Measurements from ENCODE around the gene NUSAP1. TPM values are rescaled to one million over a fixed set of nuclear protein-coding genes. Genes with fewer than 3 reads are reported as not detected.
"Not testable (repeated sequence)": the region's sequence is repeated elsewhere in the genome, so short reads cannot be mapped to it uniquely, and the experiment has no call there.

Gene NUSAP1
- 25.1 TPM for total RNA-seq

GRCh38 chr15:41332194-41333025 is at the start of gene NUSAP1, which contains the start of gene OIP5:
Gene NUSAP1 (plus strand): TSS chr15:41332881. CDS start chr15:41332958, 77 bp downstream.
Gene OIP5 (minus strand): TSS chr15:41332591. CDS start chr15:41332561, 30 bp downstream.
- no peaks in the 10 kb centered on the region for H3K27me3 ChIP-seq (ENCODE audit: control insufficient read depth in 3 of 3, insufficient read depth in 3 of 3, low read length in 3 of 3)
- peak within 1 kb of the TSS; percentile 89 to 100 (median 92) for H3K4me3 ChIP-seq (ENCODE audit: low read length in 3 of 3)
- peaks cover 14 to 18% (median 16%) of the 10 kb centered on the region in 3 donors for H3K4me1 ChIP-seq (ENCODE audit: control insufficient read depth in 3 of 3, insufficient read depth in 3 of 3, low read length in 3 of 3)
- no peaks in the 10 kb centered on the region for H3K36me3 ChIP-seq (ENCODE audit: control insufficient read depth in 3 of 3, insufficient read depth in 3 of 3, low read length in 3 of 3)
- H3K27ac ChIP-seq (ENCODE audit: low read depth, low read length) = peak within 1 kb of the TSS; percentile 90
- H3K9me3 ChIP-seq (ENCODE audit: control insufficient read depth in 3 of 3, low read length in 3 of 3) = no peaks in the 10 kb centered on the region
- peak within 1 kb of the TSS; percentile 81 to 89 (median 85) for H3K9ac ChIP-seq (ENCODE audit: low read depth in 1 of 3, low read length in 3 of 3)

GRCh38 chr15:41282980-41283652 is 49.6 kb upstream of the NUSAP1 start:
- H3K27me3 ChIP-seq (ENCODE audit: control insufficient read depth in 3 of 3, insufficient read depth in 3 of 3, low read length in 3 of 3); H3K9me3 ChIP-seq (ENCODE audit: control insufficient read depth in 3 of 3, low read length in 3 of 3): not testable (repeated sequence)
- Histone ChIP-seq H3K36me3 (ENCODE audit: control insufficient read depth in 3 of 3, insufficient read depth in 3 of 3, low read length in 3 of 3) (peaks cover 16 to 39% (median 34%) of the 10 kb centered on the region in 3 donors), H3K4me3 (ENCODE audit: low read length in 3 of 3) (peak overlapping the region; percentile 84 to 96 (median 93)), H3K27ac (ENCODE audit: low read depth, low read length) (peak overlapping the region; percentile 88), H3K4me1 (ENCODE audit: control insufficient read depth in 3 of 3, insufficient read depth in 3 of 3, low read length in 3 of 3) (peaks cover 8 to 21% (median 10%) of the 10 kb centered on the region in 3 donors), H3K9ac (ENCODE audit: low read depth in 1 of 3, low read length in 3 of 3) (peak overlapping the region; percentile 87 to 97 (median 94))

GRCh38 chr15:41283653-41284426 is 48.8 kb upstream of the NUSAP1 start:
- Histone ChIP-seq H3K9ac (ENCODE audit: low read depth in 1 of 3, low read length in 3 of 3) (peak overlapping the region; percentile 87 to 97 (median 94)), H3K9me3 (ENCODE audit: control insufficient read depth in 3 of 3, low read length in 3 of 3) (no peaks in the 10 kb centered on the region), H3K27ac (ENCODE audit: low read depth, low read length) (peak overlapping the region; percentile 88), H3K36me3 (ENCODE audit: control insufficient read depth in 3 of 3, insufficient read depth in 3 of 3, low read length in 3 of 3) (peaks cover 23 to 43% (median 38%) of the 10 kb centered on the region in 3 donors), H3K27me3 (ENCODE audit: control insufficient read depth in 3 of 3, insufficient read depth in 3 of 3, low read length in 3 of 3) (no peaks in the 10 kb centered on the region), H3K4me3 (ENCODE audit: low read length in 3 of 3) (peak overlapping the region; percentile 84 to 96 (median 93)), H3K4me1 (ENCODE audit: control insufficient read depth in 3 of 3, insufficient read depth in 3 of 3, low read length in 3 of 3) (peaks cover 8 to 28% (median 14%) of the 10 kb centered on the region in 3 donors)

- H3K4me1 ChIP-seq (ENCODE audit: control insufficient read depth in 3 of 3, insufficient read depth in 3 of 3, low read length in 3 of 3) = peaks cover 8 to 28% (median 14%) of the 10 kb centered on the region in 3 donors
- H3K27me3 ChIP-seq (ENCODE audit: control insufficient read depth in 3 of 3, insufficient read depth in 3 of 3, low read length in 3 of 3) = no peaks in the 10 kb centered on the region
- H3K27ac ChIP-seq (ENCODE audit: low read depth, low read length) = peak overlapping the region; percentile 88
- peak overlapping the region; percentile 87 to 97 (median 94) for H3K9ac ChIP-seq (ENCODE audit: low read depth in 1 of 3, low read length in 3 of 3)
- H3K36me3 ChIP-seq (ENCODE audit: control insufficient read depth in 3 of 3, insufficient read depth in 3 of 3, low read length in 3 of 3) = peaks cover 23 to 39% (median 35%) of the 10 kb centered on the region in 3 donors
- peak overlapping the region; percentile 84 to 96 (median 93) for H3K4me3 ChIP-seq (ENCODE audit: low read length in 3 of 3)
- H3K9me3 ChIP-seq (ENCODE audit: control insufficient read depth in 3 of 3, low read length in 3 of 3) = no peaks in the 10 kb centered on the region
Measured at GRCh38 chr15:41284427-41285177, 48.1 kb upstream of the NUSAP1 start.

GRCh38 chr15:41285285-41285684 is 47.4 kb upstream of the NUSAP1 start:
- no peaks in the 10 kb centered on the region for H3K9me3 ChIP-seq (ENCODE audit: control insufficient read depth in 3 of 3, low read length in 3 of 3)
- peak overlapping the region; percentile 84 to 96 (median 93) for H3K4me3 ChIP-seq (ENCODE audit: low read length in 3 of 3)
- H3K36me3 ChIP-seq (ENCODE audit: control insufficient read depth in 3 of 3, insufficient read depth in 3 of 3, low read length in 3 of 3) = peaks cover 23 to 34% (median 29%) of the 10 kb centered on the region in 3 donors
- no peaks in the 10 kb centered on the region for H3K27me3 ChIP-seq (ENCODE audit: control insufficient read depth in 3 of 3, insufficient read depth in 3 of 3, low read length in 3 of 3)
- peaks cover 8 to 28% (median 14%) of the 10 kb centered on the region in 3 donors for H3K4me1 ChIP-seq (ENCODE audit: control insufficient read depth in 3 of 3, insufficient read depth in 3 of 3, low read length in 3 of 3)
- H3K27ac ChIP-seq (ENCODE audit: low read depth, low read length) = no peak overlapping the region
- H3K9ac ChIP-seq (ENCODE audit: low read depth in 1 of 3, low read length in 3 of 3) = peak overlapping the region; percentile 87 to 97 (median 94)

GRCh38 chr15:41286665-41287333 is 45.9 kb upstream of the NUSAP1 start:
- H3K9ac ChIP-seq (ENCODE audit: low read depth in 1 of 3, low read length in 3 of 3) = no peak overlapping the region
- H3K4me1 ChIP-seq (ENCODE audit: control insufficient read depth in 3 of 3, insufficient read depth in 3 of 3, low read length in 3 of 3) = peaks cover 8 to 28% (median 14%) of the 10 kb centered on the region in 3 donors
- no peaks in the 10 kb centered on the region for H3K27me3 ChIP-seq (ENCODE audit: control insufficient read depth in 3 of 3, insufficient read depth in 3 of 3, low read length in 3 of 3)
- H3K36me3 ChIP-seq (ENCODE audit: control insufficient read depth in 3 of 3, insufficient read depth in 3 of 3, low read length in 3 of 3) = peaks cover 23 to 37% (median 36%) of the 10 kb centered on the region in 3 donors
- no peak overlapping the region for H3K4me3 ChIP-seq (ENCODE audit: low read length in 3 of 3)
- no peaks in the 10 kb centered on the region for H3K9me3 ChIP-seq (ENCODE audit: control insufficient read depth in 3 of 3, low read length in 3 of 3)
- H3K27ac ChIP-seq (ENCODE audit: low read depth, low read length) = no peak overlapping the region

- H3K36me3 ChIP-seq (ENCODE audit: control insufficient read depth in 3 of 3, insufficient read depth in 3 of 3, low read length in 3 of 3) = peaks cover 23 to 39% (median 36%) of the 10 kb centered on the region in 3 donors
- H3K4me1 ChIP-seq (ENCODE audit: control insufficient read depth in 3 of 3, insufficient read depth in 3 of 3, low read length in 3 of 3) = peaks cover 6 to 28% (median 14%) of the 10 kb centered on the region in 3 donors
- no peak overlapping the region for H3K27ac ChIP-seq (ENCODE audit: low read depth, low read length)
- no peaks in the 10 kb centered on the region for H3K27me3 ChIP-seq (ENCODE audit: control insufficient read depth in 3 of 3, insufficient read depth in 3 of 3, low read length in 3 of 3)
- no peaks in the 10 kb centered on the region for H3K9me3 ChIP-seq (ENCODE audit: control insufficient read depth in 3 of 3, low read length in 3 of 3)
- no peak overlapping the region for H3K9ac ChIP-seq (ENCODE audit: low read depth in 1 of 3, low read length in 3 of 3)
- H3K4me3 ChIP-seq (ENCODE audit: low read length in 3 of 3) = no peak overlapping the region
Measured at GRCh38 chr15:41288464-41288863, 44.2 kb upstream of the NUSAP1 start.

- H3K4me1 ChIP-seq (ENCODE audit: control insufficient read depth in 3 of 3, insufficient read depth in 3 of 3, low read length in 3 of 3) = peaks cover 6 to 17% (median 14%) of the 10 kb centered on the region in 3 donors
- H3K9ac ChIP-seq (ENCODE audit: low read depth in 1 of 3, low read length in 3 of 3) = no peak overlapping the region
- H3K27me3 ChIP-seq (ENCODE audit: control insufficient read depth in 3 of 3, insufficient read depth in 3 of 3, low read length in 3 of 3) = no peaks in the 10 kb centered on the region
- peaks cover 23 to 39% (median 36%) of the 10 kb centered on the region in 3 donors for H3K36me3 ChIP-seq (ENCODE audit: control insufficient read depth in 3 of 3, insufficient read depth in 3 of 3, low read length in 3 of 3)
- H3K27ac ChIP-seq (ENCODE audit: low read depth, low read length) = no peak overlapping the region
- H3K9me3 ChIP-seq (ENCODE audit: control insufficient read depth in 3 of 3, low read length in 3 of 3) = no peaks in the 10 kb centered on the region
- no peak overlapping the region for H3K4me3 ChIP-seq (ENCODE audit: low read length in 3 of 3)
Measured at GRCh38 chr15:41289953-41290352, 42.7 kb upstream of the NUSAP1 start.

Data from skeletal muscle tissue (tissue), 4 donors.